ENCODE measurements around the gene PDLIM5. TPM values are rescaled to one million over a fixed set of nuclear protein-coding genes. Genes with fewer than 3 reads are reported as not detected.

Gene PDLIM5
- total RNA-seq, 1 experiment from 2014 or later, result 58.0 TPM

DNA sequence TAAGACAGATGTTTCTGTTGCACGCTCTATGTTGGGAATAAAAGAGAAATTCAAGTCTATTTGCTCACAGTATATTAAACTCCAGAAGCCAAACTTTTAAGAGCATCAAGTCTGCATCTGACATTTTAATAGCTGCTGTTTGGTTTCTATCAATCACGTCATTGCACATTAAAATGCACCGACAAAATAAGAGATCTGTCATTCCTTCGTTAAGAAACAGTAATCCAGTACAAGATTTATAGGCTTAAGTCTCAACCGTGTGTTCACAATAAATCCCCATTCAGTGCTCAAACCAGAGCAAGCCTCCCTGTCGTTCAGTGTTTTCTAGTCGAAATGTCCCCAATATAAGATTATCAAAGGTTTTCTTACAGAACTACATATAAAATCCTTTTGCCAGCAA is 217.0 kb downstream of the PDLIM5 start:
- Histone ChIP-seq H3K56ac (ENCODE audit: insufficient read length, low read depth, low read length) (no peak overlapping the region), H3K27me3 (ENCODE audit: insufficient read depth, low read length) (no peaks in the 10 kb centered on the region), H3K23me2 (ENCODE audit: insufficient read length, low read depth, low read length, poor library complexity, severe bottlenecking) (no peaks in the 10 kb centered on the region), H3K4me2 (ENCODE audit: insufficient read depth, insufficient read length, low read length) (no peak overlapping the region), H3K14ac (ENCODE audit: insufficient read depth, low read length) (no peak overlapping the region), H2BK12ac (ENCODE audit: insufficient read length, low read depth, low read length) (no peak overlapping the region), H4K91ac (ENCODE audit: insufficient read length, low read depth, low read length) (no peak overlapping the region), H2BK5ac (ENCODE audit: insufficient read length, low read length) (no peak overlapping the region), H3K79me2 (ENCODE audit: insufficient read depth, low read length) (no peaks in the 10 kb centered on the region), H4K8ac (replicated peaks; ENCODE audit: insufficient read length, low read depth, low read length) (no peak overlapping the region), H3T11ph (ENCODE audit: low read length) (no peak overlapping the region), H2AK5ac (ENCODE audit: insufficient read length, low read length) (no peak overlapping the region), H2BK120ac (ENCODE audit: low read depth, low read length, poor library complexity, severe bottlenecking) (no peak overlapping the region), H3K23ac (ENCODE audit: insufficient read length, low read depth, low read length) (no peak overlapping the region), H3K9ac (ENCODE audit: extremely low read depth, insufficient read length, low read length) (no peak overlapping the region), H3K79me1 (ENCODE audit: insufficient read depth, low read depth, low read length, poor library complexity, severe bottlenecking) (no peaks in the 10 kb centered on the region), H2BK20ac (ENCODE audit: low read depth, low read length, poor library complexity, severe bottlenecking) (no peak overlapping the region), H3K9me3 (ENCODE audit: control insufficient read depth, low read depth, low read length) (no peaks in the 10 kb centered on the region), H3K18ac (ENCODE audit: insufficient read length, low read depth, low read length) (no peak overlapping the region), H3K4me1 (ENCODE audit: insufficient read depth, low read length) (no peaks in the 10 kb centered on the region), H3K4ac (ENCODE audit: low read depth, low read length) (no peak overlapping the region), H3K27ac (ENCODE audit: insufficient read length, low read depth, low read length) (no peak overlapping the region), H2BK15ac (ENCODE audit: low read depth, low read length) (no peak overlapping the region), H4K20me1 (ENCODE audit: control insufficient read depth, insufficient read depth, insufficient read length) (no peaks in the 10 kb centered on the region), H4K5ac (ENCODE audit: insufficient read length, low read depth, low read length) (no peak overlapping the region), H2AFZ (ENCODE audit: low read length) (no peak overlapping the region)
- TF ChIP-seq, protein P1, sequence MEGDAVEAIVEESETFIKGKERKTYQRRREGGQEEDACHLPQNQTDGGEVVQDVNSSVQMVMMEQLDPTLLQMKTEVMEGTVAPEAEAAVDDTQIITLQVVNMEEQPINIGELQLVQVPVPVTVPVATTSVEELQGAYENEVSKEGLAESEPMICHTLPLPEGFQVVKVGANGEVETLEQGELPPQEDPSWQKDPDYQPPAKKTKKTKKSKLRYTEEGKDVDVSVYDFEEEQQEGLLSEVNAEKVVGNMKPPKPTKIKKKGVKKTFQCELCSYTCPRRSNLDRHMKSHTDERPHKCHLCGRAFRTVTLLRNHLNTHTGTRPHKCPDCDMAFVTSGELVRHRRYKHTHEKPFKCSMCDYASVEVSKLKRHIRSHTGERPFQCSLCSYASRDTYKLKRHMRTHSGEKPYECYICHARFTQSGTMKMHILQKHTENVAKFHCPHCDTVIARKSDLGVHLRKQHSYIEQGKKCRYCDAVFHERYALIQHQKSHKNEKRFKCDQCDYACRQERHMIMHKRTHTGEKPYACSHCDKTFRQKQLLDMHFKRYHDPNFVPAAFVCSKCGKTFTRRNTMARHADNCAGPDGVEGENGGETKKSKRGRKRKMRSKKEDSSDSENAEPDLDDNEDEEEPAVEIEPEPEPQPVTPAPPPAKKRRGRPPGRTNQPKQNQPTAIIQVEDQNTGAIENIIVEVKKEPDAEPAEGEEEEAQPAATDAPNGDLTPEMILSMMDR (conservative IDR thresholded peaks at IDR 0.05), result no peak
- Mint-ChIP-seq H3K4me1 (no peaks in the 10 kb centered on the region), H3K36me3 (ENCODE audit: insufficient read depth in 1 of 3, low read depth in 3 of 3) (peaks cover 0 to 4% (median 0%) of the 10 kb centered on the region in 3 experiments; a peak in 1 of 7 replicates), H3K27ac (no peak overlapping the region), H3K9me3 (no peaks in the 10 kb centered on the region), H3K4me3 (no peak overlapping the region), H3K27me3 (ENCODE audit: low read depth) (no peaks in the 10 kb centered on the region)
- WGBS (ENCODE audit: extremely low coverage, insufficient read length, low lambda C conversion rate), result no CpG with 5 or more reads among the region's 7 CpGs
- DNase-seq, result no peak

Measured in H9 (cell line).